GM18909 (cell line): ENCODE results near the gene D2HGDH.
"Not testable (repeated sequence)": the region's sequence is repeated elsewhere in the genome, so short reads cannot be mapped to it uniquely, and the experiment has no call there.

Experiments used
- ATAC-seq: cut with Tn5 transposase; IDR thresholded peaks from one replicate; pipeline ENCODE4 v1.9.1; 2021; ENCODE audit warnings: mild to moderate bottlenecking; ENCODE audit not compliant: unreplicated experiment, poor library complexity

Gene D2HGDH

DNA sequence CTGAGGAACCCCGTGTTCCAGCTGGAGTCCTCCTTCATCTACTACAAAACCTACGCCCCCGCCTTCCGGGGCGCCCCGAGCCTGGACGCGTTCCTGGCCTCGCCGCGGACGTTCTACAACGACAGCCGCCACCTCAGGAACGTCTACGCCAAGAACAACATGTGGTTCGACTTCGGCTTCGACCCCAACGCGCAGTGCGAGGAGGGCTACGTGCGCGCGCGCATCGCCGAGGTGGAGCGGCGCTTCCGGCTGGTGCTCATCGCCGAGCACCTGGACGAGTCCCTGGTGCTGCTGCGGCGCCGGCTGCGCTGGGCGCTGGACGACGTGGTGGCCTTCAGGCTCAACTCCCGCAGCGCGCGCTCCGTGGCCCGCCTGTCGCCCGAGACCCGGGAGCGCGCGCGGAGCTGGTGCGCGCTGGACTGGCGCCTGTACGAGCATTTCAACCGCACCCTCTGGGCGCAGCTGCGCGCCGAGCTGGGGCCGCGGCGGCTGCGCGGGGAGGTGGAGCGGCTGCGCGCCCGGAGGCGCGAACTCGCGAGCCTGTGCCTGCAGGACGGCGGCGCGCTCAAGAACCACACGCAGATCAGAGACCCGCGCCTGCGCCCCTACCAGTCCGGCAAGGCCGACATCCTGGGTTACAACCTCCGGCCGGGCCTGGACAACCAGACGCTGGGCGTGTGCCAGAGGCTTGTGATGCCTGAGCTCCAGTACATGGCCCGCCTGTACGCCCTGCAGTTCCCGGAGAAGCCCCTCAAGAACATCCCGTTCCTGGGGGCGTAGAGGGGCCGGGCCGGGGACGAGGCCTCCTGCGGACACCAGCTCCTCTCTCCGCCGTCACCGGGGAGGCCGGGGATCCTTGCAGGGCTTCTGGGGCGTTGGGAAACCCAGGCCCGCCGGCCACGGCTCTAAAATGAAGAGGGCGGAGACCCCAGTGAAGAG is 69.2 kb downstream of the D2HGDH start:
- ATAC-seq = no peak

DNA sequence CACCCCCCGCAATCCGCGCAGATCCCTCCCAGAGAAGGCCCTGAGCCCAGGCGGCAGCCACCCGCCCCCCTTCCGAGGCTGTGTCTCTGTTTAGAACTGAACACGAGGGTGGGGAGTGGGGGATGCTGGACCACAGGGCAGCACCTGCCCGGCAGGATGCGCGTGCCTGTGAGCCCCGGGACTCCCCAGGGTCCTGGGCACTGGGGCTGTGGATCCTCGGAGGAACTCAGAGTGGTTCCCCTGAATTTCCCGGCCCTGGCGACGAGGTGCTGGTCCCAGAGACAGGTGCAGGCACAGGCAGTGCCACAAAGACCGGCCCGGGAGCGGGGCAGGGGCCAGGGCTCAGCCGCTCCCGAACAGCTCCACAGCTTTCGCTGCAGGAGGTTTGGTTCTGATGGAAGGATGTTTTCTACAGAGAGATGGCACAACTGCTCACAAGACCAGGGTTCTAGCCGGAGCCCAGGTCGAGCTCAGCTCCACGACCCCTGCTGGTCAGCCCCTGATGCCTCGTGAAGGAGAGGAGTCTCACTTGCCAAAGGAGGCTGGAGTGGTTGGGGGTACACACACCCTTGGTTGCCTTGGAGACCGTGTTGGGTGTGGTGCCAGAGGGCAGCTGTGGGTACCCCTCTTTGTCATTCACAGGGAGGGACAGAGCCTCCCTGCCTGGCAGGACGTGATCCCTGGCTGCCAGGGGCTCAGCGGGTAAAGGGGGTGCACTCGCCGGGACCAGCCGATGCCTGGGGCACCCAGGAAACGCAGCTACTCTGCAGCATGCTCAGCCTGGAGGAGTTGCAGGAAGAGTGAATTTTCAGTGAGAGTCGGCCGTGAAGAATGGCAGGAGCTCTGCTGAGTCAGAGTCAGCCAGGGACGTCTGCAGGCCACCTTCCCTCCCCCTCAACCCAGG is 70.1 kb downstream of the D2HGDH start:
- no peak for ATAC-seq

DNA sequence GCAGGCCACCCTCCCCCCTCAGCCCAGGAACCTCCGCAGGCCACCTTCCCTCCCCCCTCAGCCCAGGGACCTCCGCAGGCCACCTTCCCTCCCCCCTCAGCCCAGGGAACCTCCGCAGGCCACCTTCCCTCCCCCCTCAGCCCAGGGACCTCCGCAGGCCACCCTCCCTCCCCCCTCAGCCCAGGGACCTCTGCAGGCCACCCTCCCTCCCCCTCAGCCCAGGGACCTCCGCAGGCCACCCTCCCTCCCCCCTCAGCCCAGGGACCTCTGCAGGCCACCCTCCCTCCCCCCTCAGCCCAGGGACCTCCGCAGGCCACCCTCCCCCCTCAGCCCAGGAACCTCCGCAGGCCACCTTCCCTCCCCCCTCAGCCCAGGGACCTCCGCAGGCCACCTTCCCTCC is 71.8 kb downstream of the D2HGDH start:
- not testable (repeated sequence) for ATAC-seq

DNA sequence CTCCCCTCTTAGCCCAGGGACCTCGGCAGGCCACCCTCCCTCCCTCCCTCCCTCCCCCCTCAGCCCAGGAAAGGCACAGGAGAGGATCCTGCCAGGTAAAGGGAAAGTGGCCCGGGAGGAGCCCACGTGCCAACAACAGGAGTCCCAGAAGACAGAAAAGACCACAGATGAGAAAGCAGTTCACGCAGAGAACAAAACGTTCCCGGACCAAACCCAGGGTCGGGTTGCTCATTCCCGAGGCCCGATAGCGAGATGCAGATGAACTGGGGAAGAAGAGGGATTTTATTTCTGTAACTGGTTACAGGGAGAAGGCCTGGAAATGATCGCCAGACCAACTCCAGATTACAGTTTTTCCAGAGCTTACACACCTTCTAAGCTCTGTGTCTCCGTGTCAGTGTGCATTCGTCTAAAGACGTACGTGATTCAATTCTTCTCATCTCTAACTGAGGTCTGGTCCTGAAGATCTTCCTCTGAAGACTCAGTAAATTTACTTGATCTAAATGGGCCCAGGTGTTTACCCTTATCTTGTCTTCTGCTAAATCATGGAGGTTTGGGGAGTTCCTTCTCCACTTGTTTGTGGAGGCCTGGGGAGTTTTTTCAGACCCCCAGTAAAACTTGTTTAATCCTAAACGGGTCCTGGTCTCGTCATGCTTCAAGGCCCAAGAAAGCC is 73.8 kb downstream of the D2HGDH start:
- no peak for ATAC-seq

DNA sequence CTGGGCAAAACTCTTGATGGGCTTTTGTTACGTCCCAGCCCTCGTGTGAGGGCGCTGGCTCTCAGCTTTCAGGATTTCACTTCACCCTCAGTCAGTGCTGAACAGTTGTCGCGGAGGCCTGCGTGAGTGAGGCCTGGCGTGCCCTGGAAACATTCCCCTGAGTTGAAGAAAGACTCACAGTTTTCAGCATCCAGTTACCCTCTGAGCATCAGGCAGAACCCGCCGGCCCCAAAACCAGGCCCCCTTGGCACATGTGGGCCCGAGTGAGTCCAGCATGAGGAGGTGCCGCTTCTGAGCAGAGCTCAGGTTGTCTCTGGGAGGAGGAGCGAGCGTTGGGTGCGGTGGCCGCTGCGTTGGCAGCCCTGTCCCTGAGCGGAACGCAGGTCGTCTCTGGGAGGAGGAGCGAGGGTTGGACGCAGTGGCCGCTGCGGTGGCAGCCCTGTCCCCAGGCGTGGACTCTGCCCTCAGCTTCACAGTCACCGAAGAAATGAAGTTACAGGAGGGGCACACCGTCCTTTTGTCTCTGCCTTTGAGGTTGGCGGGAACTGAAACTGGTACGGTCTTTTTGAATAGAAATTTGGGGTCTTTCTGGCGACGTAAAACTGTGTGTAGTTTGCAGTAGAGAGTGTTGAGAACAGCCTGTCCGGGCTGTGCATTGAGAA is 74.4 kb downstream of the D2HGDH start, which contains the start of gene NEU4:
NEU4 (plus strand) TSS at position 473 of the 662 bp plus-strand sequence. CDS start 5,292 bp downstream, outside the sequence.
- no peak for ATAC-seq

DNA sequence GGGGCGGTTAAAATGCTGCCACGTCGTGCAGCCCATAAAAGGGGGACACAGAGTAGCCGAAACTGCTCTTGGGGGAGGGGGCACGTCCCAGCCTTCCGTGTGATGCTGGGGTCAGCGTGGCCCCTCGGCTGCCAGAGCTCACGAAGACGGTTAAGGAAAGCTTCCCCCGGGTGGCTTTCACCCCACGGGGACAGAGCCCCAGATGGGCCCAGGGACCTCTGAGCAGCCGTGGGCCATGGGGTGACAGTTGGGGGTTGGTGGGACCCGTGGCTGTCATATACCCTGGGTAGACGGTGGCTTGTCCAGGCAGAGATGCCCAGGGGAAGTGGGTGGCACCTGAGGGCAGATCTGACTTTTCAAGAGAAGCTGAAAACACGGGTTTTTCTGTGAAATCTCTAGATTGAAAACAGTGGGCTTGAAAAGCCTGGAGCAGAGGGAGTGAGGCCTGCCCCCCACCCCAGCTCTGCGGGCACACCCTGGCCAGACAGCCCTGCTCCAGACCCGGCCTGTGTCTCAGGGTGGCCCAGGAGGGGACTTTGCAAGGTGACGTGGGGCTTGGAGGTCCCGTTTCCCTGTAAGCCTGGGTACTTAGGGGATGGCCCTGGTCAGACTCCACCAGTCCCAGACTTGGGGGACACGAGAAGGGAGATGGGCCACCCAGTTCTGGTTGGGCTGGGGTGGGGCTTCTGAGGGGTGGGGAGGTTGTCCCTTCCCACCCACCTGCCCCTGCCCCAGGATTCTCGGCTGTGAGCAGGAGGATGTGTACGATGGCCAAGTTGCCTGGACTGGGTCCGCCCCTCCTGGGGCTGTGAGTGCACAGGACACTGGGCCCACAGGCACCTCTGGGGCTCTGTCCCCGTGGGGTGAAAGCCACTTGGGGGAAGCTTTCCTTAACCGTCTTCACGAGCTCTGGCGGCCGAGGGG is 75.2 kb downstream of the D2HGDH start:
- no peak for ATAC-seq

DNA sequence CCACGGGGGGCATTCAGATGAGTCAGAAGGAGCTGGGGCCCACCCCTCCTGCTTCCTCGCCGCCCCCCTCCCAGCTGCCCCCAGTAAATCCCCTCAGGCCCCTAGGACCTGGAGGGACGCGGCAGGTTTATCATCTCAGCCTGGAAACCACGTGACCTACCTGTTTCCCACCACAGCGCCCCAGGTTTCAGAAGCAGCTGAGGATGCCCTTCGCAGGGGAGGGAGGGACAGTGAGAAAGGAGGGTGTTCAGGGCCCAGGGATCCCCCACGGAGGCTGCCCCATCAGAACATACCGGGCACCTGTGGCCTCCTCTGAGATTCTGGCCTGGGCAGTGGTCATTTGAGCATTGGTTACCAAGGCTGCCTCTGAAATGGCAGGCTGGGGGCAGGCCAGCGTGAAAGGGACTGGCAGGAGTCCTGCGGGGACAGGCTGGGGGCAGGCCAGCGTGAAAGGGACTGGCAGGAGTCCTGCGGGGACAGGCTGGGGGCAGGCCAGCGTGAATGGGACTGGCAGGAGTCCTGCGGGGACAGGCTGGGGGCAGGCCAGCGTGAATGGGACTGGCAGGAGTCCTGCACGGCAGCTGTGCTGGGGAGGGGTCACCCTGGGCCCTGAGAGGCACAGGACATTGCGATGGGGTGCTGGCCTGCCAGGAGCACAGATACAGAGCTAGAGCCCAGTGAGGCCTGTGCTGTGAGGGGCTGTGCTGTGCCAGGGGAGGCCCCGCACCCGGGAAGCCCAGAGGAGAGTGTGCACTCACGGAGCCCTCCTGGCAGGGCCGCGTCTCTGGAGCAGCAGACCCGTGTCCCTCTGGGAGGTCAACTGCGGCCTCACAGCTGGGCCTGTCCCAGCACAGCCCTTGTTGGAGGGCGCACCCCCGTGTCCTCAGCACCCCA is 76.1 kb downstream of the D2HGDH start:
- no peak for ATAC-seq

DNA sequence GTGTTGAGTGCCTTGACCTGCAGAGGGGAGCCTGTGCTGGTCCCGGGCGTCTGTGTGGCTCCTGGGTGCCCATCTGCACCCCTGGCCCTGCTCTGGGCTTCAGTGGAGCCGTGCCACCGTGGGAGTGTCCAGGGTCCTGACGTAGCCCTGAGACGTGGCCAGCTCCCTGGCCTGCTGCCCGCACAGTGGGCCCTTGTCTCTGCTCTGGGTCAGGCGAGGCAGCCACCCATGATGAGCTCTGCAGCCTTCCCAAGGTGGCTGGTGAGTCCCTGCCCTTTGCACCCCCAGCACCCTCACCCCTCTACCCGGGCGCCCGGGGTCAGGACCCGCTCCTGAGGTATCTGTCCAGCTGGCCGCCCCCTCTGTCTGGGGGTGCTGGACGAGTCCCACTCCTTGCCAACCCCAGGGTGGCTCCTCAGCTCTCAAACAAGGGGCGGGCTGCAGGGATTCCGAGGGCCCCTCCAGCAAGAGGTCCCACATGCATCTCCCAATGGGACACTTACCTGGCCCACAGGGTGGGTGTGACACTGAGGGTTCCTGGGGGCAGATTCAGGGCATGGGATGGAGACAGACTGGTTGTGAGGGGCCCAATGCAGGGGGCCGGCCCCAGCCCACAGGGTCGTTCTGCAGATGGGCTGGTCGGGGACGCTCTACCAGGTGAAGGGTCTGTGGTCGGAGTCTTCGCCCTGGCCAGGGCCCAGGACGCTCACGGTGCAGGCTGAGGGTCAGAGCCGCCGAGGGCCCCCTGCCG is 76.9 kb downstream of the D2HGDH start:
- no peak for ATAC-seq

DNA sequence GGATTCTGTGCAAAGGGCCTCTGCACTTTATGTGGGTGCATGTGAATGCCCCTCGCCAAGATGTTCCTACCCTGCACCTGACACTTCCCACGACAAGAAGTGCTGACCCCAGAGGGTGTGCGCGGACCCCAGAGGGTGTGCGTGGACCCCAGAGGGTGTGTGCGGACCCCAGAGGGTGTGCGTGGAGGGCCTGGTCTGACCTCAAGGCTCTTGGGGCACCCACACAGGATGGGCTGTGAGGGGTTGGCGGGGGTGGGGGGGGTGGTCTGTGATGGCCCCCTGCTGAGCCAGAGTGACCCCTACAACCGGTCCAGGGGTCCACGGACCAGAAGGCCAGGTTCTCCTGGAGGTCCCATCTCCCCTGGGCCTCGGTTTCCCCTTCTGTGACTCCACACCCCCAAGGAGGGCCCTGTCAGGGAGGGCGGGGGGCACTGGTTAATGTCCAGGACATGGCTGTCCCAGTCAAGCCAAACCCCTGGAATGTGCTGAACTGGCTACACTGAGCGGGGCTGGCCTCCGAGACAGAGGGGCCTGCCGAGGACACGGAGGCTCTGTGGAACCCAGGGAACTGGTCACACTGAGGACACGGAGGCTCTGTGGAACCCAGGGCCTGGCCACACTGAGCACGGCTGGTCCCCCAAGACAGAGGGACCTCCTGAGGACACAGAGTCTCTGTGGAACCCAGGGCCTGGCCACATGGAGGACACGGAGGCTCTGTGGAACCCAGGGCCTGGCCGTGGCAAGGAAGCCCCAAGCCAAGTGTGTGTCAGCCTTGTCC is 77.7 kb downstream of the D2HGDH start:
- ATAC-seq = no peak

DNA sequence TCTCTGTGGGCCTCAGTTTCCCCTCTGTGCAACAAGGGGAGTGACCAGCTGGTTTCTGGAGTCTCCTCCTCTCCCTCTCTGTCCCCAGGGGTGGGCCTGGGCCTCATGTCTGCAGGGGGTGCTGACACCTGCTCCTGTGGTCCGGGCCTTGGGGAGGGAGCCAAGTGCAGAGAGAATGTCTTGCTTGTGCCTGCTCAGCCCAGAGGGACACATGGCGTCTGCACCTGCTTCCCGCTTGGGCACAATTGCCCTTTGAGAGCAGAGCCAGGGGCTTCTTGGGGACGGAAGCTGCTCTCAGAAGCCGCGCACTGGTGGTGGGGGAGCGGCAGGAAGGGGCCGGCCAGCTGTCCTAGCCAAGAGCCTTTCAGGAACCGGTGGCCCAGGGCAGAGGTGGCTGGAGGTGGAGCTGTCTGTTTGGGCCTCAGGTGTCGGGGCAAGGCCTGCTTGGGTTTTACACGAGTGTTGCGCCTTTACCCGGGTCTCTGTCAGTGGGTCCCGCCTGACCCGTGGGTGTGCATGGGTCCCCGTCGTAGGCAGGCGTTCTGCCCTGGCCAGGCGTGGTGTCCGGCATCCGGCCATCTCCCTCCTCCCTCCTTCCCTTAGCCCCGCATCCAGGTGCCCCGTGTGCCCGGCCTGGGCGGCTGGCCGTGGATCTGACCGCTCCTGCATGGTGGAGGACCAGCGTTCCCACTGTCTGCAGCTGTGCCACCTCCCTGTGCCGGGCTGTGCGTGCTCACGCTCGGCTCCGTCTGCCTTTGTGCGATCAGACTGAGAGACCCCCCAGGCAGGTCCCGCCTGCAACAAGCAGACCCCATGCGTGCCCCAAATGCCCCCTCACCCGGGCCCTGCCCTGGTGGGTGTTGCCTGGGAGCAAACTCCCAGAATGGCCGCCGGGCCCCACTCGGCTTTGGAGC is 78.6 kb downstream of the D2HGDH start:
- no peak for ATAC-seq

DNA sequence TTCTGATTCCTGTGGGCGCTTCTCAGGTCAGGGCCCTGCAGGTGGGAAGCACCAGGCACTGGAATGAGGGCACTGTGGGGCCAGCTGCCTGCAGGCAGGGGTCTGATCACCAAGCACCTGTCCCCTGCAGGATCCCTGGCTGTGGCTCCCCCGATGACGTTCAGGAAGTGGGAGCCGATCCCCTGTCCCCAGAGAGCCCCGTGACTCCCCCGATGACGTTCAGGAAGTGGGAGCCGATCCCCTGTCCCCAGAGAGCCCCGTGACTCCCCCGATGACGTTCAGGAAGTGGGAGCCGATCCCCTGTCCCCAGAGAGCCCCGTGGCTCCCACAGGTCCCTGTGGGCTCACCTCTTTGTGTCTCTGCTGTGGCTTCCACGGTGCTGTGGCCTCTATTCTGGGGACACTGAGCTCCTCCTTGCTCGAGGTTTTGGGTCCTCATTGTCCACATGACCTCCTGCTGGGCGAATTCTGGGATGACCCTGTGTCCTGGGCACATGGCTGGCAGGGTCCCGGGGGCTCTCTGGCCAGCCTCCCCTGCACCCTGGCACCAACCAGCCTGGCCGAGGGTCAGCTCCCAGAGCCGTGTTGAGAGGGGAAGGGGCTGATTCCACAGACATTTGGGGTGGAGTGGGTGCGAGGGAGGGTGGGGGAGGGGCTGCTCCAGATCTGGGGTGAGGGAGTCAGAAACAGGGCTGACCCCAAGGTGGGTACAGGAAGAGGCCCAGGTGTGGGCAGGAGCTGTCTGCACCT is 79.4 kb downstream of the D2HGDH start:
- no peak for ATAC-seq

DNA sequence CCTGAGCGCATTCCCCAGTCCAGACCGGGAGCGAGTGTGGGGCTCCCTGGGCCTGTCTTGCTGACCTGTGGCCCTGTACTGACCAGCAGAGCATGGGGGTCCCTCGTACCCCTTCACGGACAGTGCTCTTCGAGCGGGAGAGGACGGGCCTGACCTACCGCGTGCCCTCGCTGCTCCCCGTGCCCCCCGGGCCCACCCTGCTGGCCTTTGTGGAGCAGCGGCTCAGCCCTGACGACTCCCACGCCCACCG is 79.9 kb downstream of the D2HGDH start:
- ATAC-seq = no peak

DNA sequence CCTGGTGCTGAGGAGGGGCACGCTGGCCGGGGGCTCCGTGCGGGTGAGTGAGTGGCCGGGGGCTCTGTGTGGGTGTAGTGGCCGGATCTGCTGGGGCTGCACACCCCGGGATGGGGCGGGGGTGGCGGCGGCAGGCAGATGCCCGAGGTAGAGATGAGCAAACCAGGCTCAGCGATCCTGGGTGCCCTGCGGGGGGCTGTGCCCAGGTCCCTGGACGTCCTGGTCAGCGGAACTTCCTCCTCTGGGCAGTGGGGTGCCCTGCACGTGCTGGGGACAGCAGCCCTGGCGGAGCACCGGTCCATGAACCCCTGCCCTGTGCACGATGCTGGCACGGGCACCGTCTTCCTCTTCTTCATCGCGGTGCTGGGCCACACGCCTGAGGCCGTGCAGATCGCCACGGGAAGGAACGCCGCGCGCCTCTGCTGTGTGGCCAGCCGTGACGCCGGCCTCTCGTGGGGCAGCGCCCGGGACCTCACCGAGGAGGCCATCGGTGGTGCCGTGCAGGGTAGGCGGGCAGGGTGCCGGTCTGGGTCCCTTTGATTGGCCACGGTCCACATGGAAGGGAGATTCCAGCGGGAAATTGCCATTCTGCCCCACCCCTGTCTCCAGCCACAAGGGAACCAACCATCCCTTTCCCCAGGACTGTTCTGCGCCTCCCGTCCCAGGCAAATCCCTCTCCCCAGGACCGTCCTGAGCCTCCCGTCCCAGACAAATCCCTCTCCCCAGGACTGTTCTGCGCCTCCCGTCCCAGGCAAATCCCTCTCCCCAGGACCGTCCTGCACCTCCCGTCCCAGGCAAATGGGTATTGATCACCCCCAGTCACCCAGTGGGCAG is 80.4 kb downstream of the D2HGDH start:
- ATAC-seq = no peak
